ENCODE results near the gene ATP2B1.

DNA sequence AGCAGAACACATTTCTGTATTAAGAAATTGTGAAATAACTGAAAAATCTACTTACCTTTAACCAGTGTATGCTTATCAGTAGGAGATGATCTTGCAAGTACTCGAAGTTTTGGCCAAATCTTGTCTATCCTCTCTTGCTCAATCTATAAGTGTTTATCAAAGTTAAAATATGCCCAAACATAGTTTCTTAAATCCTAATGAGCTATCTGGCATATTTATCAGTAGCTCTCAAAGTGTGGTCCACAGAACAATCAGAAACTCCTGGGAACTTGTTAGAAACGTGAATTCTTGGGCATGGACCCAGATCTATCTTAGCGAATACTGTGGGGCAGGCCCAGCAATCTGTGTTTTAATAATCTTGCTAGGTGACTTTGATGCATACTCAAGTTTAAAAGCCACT is 98.3 kb downstream of the ATP2B1 start:
- TF ChIP-seq, protein P1, sequence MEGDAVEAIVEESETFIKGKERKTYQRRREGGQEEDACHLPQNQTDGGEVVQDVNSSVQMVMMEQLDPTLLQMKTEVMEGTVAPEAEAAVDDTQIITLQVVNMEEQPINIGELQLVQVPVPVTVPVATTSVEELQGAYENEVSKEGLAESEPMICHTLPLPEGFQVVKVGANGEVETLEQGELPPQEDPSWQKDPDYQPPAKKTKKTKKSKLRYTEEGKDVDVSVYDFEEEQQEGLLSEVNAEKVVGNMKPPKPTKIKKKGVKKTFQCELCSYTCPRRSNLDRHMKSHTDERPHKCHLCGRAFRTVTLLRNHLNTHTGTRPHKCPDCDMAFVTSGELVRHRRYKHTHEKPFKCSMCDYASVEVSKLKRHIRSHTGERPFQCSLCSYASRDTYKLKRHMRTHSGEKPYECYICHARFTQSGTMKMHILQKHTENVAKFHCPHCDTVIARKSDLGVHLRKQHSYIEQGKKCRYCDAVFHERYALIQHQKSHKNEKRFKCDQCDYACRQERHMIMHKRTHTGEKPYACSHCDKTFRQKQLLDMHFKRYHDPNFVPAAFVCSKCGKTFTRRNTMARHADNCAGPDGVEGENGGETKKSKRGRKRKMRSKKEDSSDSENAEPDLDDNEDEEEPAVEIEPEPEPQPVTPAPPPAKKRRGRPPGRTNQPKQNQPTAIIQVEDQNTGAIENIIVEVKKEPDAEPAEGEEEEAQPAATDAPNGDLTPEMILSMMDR (IDR thresholded peaks at IDR 0.05): no peak
- no peak for TF ChIP-seq POLR2A (IDR thresholded peaks at IDR 0.05)
